NCI-H345 treated with DMSO at 0.1 percent for 48 hours (cell line): ENCODE measurements around the gene ZACN.
"Not testable (repeated sequence)": the region's sequence is repeated elsewhere in the genome, so short reads cannot be mapped to it uniquely, and the experiment has no call there.

Experiments used
- DNase-seq: peaks from one replicate; lab custom pipeline; 2025; ENCODE audit not compliant: unreplicated experiment; lab: John Stamatoyannopoulos, UW

ZACN gene

DNA sequence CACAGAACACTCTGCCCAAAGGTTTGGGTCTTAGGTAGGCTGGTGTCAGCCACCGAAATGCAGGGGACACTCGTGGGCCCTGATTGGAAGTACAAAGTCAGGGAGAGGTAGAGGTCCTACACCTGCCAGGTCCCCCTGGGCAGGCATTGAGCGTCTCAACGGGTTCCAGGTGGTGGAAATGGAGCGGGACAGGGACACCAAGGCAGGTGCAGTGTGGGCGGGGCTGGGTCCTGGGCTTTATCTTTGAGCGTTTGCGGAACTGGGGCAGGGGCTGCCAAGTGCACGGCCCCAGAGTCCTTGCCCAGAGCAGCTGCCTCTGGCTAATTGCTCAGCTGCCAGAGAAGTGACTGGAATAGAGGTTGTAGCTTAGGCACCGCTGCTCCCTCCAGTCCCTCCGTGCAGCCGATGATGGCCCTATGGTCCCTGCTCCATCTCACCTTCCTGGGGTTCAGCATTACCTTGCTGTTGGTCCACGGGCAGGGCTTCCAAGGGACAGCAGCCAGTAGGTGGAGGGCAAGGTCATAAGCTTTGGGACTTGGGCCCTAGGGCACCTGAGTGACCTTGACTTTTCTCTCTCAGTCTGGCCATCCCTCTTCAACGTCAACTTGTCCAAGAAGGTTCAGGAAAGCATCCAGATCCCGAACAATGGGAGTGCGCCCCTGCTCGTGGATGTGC is at the start of gene ZACN:
Gene ZACN (plus strand): TSS at position 323 of the 675 bp plus-strand sequence. CDS start 83 bp downstream, at position 406.
- peak; percentile 98 for DNase-seq

DNA sequence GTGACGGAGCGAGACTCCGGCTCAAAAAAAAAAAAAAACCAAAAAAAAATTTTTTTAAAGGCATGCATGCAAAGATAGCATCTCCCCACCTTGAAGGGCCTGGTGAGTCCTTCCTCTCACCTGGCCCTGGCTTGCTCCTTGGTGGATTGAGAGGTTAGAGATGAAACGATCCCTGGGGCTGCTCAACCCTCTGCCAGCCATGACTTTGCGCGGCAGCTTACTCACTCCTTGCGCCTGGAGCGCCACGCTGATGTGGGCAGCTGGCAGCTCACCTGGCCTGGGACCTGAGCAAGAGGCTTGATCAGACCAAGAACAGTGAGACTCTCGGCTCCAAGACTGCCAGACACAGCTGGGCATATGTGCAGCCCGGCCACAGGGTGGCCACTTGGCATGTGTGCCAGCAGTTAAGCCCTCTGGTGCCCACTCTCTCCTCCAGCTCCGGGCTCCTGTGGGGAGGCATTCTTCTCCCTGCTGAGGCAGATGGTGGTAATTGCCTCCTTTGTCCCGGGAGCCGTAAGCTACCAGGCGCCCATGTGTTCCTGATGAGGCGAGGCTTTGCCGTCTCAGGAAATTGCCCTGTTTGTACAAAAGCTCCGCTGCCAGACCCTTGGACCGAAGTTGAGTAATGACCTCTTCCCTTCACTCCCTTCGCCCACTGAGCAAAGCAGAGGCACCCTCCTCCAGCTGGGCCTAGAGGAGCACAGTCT is 46.8 kb upstream of the ZACN start:
- DNase-seq: peak; percentile 67

DNA sequence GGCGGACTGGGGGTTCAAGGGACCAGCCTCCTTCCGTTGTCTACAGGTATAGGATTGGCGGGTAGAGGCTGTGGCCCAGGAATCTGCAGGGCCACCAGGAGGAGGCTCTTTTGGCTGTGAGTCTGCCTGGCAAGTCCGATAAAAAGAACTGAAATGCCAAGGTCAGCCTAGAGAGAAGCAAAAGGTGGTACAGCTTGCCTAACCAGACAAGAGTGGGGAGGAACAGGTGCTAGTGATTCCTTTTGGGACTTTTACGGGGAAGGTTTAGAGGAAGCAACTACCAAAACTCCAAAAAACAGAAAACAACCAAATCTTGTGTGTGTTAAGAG is 46.2 kb upstream of the ZACN start:
- no peak for DNase-seq

DNA sequence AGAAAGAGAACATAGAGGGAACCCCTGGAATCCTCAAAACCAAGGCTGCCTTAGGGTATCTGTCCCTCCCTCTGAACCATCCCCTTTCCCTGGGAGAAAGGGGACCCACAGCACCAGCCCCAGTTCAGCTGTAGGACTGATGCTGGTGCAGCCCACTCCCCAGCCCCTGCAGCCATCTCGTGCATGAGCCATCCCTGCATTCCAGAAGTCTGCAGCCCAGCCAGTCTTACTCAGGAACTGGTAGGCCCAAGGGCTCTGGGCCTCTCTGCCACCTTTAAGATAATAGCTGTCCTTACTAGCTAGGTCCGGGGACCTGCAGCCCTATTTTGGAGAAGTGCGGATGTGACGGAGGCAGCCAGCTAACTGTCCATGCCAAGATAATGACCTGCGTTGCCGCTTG is 45.8 kb upstream of the ZACN start:
- no peak for DNase-seq

DNA sequence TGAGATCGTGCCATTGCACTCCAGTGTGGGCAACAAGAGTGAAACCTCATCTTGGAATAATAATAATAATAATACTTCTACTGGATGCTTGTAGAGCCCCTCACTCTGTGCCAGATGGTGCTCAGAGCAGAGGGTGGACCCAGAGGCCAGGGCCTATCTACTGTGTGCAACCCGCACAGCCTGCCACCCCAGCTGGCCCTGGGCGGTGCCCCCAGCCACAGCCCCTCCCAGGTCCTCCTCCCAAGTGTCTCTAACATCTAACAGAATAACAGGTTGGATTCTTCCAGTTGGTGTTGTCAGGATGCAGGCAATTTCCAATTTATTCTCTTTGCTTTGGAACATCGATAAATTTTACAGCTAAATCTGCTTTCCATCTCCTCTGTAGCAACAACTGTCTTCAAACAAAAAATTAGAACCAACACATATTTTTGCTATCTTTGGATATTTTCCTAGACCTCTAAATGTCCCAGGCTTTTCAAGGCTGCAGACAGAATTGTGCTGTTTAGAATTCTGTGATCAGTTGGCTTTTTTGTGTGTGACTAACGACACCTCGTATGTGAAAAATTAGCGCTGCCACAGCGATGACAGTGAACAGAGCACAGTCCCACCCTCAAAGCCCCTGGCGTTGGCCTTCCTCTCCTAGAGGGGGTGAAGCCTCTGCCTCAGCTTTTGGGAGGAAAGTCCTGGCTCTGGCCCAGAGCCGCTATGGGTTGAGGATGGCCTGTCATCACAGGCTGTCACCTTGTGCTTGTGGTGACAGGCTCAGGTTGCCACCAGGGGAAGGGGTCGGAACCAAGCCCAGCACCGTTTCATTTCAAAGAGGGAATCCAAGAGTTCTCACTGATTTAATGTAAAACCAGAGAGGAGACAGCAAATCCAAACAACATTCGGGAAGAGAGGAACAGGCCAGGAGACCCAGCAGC is 44.3 kb upstream of the ZACN start:
- no peak for DNase-seq

DNA sequence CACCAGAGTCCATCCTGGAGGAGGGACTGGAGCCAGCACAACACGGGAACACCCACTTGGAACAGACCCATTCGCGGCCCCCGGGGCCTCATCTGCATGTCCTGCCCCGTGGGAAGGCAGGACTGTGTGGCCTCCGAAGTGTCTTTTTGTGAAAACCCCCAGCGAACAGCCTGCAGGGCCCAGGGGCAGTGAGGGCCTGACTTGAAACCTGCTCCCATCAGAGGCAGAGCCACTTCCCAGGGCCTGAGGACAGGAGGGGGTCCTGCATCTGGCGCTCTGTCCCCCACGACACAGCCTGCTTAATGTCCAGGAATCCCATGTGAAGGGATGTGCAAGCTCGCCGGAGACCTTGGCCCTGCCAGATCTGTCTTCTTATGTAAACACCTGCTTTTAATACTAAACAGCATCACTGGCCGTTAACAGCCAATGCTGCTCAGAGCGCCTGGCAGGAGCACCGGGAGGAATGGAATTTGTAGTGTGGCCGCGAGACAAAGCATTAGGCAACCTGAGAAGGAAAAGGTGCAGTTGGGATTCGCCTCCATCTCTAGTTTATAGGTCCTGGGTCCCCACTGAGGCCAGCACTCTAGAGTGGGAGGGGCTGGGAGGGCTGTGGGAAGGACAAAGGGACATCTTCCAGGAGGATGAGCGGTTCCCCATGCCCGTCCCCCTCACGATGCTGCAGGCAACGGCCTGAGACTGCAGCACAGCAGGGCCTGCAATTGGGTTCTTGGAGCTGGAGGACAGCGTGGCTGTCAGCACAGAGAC is 42.3 kb upstream of the ZACN start:
- no peak for DNase-seq

DNA sequence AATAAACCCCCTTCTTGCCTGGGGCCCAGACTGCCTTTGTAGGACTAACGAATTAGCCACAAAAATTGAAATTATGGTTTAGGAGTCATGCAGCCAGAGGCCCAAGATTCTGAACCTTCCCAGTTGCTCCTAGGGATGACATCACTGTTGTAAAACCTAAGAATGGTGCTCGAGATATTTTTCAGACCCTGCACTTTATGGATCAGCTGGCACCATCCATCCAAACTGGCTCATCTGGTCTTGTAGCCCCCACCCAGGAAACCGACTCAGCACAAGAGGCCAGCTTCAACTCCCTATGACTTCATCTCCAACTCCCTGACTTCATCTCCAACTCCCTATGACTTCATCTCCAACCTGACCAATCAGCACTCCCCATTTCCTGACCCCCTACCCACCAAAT is 40.9 kb upstream of the ZACN start:
- DNase-seq: no peak

DNA sequence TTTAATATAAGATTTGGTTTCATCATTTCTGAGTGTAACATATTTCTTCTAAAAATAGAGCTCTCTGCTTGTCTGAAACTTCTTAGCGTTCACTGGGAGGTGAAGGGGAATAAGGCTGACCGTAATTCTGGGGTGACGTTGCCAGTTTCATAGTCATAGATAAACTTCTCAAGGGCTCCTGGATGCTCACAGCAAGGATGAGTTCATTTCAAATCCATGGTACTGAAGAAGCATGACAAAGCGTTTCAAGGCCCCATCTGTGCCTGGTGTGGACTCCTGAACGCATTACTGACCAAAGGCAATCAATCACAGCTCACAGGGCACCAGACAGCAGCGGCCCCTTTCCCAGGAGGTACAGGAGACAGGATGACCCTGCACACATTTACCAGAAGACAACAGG is 39.9 kb upstream of the ZACN start:
- no peak for DNase-seq

DNA sequence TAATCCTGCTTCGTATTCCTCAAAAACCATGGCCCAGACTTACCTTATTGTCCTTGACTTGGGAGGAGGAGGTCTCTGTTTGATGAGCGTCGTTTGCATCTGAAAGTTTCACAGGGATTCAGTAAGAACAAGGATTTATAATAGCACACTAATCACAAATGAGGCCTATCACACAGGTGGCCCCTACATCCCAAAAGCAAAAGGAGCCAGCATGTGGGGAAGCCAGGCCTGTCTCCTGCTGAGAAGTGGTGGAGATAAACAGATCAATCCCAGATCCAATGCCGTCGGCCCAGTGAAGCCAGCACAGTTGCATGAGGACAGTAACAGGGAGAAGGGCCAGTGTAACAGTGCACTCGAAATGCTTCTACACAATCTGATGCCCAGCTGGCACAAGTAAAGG is 38.6 kb upstream of the ZACN start:
- no peak for DNase-seq

DNA sequence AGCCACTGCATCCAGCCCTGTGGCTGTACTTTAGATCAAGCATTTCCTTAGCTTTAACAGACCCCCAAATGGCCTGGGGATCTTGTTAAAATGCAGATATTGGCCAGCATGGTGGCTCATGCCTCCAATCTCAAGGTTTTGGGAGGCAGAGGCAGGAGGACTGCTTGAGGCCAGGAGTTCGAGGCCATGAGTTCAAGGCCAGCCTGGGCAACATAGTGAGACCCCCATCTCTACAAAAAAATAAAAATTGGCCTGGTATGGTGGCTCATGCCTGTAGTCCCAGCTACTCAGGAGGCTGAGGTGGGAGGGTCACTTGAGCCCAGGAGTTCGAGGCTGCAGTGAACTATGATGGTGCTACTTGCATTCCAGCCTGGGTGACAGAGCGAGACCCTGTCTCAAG is 36.1 kb upstream of the ZACN start:
- DNase-seq: not testable (repeated sequence)

DNA sequence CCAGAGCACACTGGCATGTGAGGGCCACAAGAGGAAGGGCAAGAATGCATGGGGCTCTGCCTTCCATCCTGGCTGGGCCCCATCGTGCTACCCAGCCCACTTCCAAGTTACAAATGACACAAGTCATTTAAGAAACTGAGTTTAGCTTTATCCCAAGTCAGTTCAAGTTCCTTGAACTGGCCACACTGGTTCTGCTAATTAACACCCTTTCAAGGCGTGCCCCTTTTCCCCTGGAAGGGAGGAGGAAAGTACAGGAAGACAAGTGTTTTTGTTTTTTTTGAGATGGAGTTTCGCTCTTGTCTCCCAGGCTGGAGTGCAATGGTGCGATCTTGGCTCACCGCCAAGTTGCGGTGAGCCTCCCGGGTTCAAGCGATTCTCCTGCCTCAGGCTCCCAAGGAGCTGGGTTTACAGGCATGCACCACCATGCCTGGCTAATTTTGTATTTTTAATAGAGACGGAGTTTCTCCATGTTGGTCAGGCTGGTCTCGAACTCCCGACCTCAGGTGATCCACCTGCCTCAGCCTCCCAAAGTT is 34.4 kb upstream of the ZACN start:
- DNase-seq: not testable (repeated sequence)

DNA sequence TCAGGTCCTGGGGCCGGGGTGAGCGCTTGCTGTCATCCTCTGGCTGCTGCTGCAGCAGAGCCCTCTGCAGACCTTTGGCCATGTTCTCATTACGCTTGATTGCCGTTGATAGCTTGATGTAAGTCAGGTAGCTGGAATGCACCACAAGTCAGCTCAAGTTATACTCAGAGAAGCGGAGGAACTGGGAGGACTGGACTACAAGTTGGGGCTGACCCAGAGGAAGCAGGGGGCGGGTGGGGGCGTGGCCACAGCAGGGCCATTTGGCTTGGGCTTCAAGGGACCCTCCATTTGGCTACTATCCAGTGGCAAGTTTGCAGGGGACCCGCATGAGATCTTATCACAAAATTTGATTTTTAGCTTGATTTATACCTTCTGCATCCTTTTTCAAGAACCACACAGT is 32.9 kb upstream of the ZACN start:
- DNase-seq: no peak

DNA sequence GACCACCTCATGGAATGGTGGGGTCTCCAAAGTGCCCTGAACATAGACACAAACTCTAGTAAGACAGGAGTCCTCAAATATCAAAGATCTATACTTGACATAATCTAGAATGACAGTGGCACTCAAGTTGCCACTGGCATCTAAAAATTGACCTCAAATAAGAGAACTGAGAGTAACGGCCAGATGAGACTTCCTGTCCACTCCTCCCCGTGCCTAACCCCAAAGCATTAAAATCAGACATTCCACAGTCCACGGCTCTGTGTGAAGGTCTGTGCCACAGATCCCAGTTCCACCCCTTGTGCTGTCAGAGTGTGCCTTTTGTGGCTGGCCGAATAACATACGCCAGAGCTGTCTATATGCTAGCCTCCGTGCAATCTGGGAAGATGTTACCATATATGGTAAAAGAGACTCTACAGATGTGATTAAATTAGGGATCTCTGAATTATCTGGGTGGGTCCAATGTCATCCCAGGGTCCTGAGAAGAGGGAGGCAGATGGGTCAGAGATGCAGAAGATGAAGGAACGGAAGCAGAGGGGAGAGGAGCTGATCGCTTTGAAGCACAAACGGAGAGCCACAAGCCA is 30.9 kb upstream of the ZACN start:
- no peak for DNase-seq

DNA sequence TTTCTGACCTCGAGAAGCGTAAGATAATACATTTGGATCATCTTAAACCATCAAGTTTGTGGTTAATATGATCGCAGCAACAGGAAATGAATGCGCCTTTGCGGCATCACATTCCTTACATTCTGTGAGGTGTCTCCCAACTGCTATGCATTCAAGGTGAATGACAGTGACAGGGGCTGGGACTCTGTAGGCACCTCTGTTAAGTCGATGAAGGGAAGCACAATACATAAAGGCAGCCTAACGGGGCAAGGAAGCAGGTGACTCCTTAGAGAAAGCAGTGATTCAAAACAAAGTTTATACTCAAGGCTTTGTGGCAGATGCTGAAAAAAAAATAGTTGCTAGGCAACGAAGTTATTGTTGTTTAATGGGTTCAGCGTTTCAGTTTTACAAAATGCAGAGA is 30.3 kb upstream of the ZACN start:
- no peak for DNase-seq

DNA sequence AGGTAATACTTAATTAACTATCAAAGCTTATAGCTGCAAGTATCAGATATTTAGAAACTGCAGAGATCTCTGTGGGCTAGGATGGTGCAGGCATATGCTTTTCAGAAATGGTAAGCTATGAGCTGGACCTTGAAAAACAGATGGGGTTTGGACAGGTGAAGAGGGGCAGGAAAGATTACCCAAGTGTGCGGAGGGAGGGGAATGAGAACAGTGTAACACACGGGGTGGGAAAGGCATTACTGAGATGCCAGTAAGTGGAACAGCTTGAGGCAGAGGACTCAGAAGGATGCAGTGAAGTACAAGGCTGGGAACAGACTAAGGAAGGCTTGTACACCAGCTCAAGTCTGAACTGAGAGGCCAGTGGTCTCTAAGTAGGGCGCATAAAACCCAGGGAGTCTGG is 29.7 kb upstream of the ZACN start:
- no peak for DNase-seq

DNA sequence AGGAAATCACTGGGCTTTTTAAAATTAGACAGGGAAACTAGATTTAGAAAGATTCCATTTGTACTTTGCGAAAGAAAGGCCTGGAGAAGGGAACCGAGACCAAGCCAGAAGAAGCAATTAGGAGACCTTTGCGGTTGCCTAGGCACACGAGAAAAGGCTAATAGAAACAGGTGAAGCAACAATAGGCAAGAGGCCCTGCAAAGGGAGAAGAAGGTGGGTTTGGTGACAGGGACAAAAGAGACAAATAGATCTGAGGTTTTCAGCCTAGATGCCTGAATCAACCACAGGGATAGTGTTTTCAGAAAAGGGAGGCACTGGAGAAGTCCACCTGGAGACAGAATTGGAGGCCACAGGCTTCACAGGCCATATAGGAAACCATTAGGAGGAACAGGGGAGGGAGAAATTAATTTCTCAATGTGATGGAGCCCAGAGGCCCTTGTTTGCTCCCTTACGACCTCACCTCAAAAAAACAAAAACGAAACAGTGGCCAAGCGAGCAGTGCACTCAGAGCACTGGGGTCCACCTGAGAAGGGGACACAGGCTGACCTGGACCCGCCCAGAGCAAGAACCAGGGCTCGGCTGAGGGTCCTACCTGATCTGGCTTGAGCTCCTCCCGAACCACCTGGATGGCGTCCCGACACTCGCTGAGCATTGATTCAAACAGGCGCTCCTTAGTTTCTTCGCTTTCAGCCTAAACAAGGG is 29.0 kb upstream of the ZACN start:
- no peak for DNase-seq

DNA sequence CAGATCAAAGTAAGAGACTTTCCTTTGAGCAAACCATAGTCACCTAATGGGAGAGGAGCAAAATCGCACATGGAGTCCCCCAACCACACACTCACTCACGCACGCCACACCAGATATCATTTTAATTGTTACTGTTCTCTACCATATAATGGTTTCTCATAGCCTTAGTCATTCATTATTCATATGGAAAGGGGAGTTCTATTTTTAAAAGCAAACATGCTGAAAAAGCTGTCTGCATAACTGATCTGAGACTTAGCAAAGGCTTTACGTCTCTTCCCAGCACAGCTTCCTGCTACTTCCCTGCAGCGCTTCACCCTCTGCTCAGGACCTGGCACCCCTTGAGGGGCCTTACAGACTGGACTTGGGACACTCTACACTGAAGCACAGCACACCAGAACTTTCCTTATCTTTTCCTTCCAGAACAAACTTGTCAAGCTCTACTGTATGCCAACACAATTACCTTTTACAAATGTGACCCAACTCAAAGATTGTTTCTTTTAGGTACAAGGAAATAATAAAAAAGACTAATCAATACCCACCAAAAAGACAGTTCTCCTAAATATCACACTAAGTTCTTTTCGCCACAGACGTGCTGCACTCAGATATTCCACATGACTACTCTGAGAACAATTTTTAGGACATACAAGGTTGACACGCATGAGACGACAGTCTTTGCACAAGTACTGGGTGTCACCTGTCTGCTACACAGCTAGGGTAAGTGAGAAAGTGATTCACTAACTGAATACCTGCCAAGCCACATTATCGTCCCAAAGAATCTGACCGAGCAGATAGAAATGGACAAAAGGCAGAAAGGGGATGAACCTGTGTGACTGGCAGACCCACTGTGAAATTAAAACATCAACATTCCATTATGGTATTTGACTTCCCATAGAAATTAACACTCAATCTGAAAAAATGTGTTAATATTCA is 28.2 kb upstream of the ZACN start:
- DNase-seq: no peak

DNA sequence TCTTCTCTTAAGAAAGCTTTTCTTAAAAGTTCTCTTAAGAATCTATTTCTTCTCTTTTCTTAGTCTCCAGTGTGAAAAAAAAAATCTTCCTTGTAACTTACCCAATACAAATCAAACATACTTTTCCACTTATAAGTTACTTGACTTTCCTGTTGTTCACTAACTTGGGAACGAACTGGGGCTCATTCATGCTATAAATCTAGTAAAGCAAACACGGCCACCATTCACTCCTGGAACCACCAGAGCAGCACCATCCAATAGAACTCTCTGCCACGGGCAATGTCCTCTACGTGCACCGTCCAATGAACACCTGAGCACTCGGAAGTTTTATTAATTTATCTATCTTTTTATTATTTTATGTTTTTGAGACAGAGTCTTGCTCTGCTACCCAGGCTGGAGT is 27.4 kb upstream of the ZACN start:
- DNase-seq: no peak
